PC-3 (cell line): ENCODE data around the gene EMILIN3.

Experiments used
- CTCF ChIP-seq: fragments of 300-600 bp; sonication (generic); conservative IDR thresholded peaks from 2 replicates; pipeline ENCODE4 v1.5.1; 2017; ENCODE audit warnings: antibody characterized with exemption, low read depth, mild to moderate bottlenecking, low read length
- EZH2 ChIP-seq: fragments of 300-600 bp; sonication (generic); IDR thresholded peaks from one replicate; pipeline ENCODE4 v1.6.1; 2017; ENCODE audit warnings: antibody characterized with exemption, mild to moderate bottlenecking, low read length; ENCODE audit not compliant: unreplicated experiment
- EZH2phosphoT487 ChIP-seq: fragments of 300-600 bp; sonication (generic); IDR thresholded peaks from 2 replicates; pipeline ENCODE4 v1.6.1; 2018; ENCODE audit warnings: mild to moderate bottlenecking, antibody characterized with exemption, low read length, borderline replicate concordance

DNA sequence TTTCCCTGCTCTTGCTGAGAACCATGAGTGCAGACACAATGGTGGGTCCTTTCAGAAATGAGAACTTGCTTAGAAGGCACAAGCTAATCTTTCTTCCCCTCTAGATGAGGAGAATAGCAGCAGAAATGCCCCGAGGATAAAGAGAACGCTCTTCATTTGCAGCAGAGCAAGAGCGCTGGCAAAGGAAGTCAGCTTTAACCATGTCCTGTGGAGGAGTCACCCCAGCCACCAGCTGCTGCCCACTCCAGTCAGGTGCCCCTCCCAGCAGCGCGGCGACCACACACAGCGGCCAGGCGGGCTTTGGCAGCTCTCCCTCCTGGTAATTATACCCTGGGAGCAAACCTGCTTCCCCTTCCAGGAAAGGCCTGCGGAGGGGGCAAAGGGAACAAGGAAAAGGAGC, 42.4 kb upstream of the EMILIN3 start:
- TF ChIP-seq CTCF (no peak), EZH2phosphoT487 (no peak), EZH2 (no peak)
